GM12878 (cell line): ENCODE measurements around the gene ART3. TPM values are rescaled to one million over a fixed set of nuclear protein-coding genes. Genes with fewer than 3 reads are reported as not detected.

Experiments
- ATAC-seq: fragments of 200-7000 bp; cut with Tn5 transposase; 3 replicates; pipeline ENCODE4 v1.9.1; 2020; ENCODE audit warnings: mild to moderate bottlenecking, moderate library complexity
- BruUV-seq: library from RNA; stranded (reverse); fragments of 400-500 nt; replicated peaks from 2 replicates; lab custom pipeline; 2021; lab: Mats Ljungman, UMichigan
- CTCF ChIA-PET: fragments of 300-600 bp; sonication (Branson Sonifier 250); formaldehyde crosslinking; extraction: SDS; loops from one replicate; lab custom pipeline; 2021; ENCODE audit warnings: inconsistent platforms; lab: Yijun Ruan, JAX
- POLR2A ChIA-PET: fragments of 350-600 bp; formaldehyde crosslinking; extraction: SDS; loops from one replicate; lab custom pipeline; 2021; ENCODE audit warnings: inconsistent platforms; lab: Charles Lee
- RAD21 ChIA-PET: fragments of 300-600 bp; sonication (Branson Sonifier 250); formaldehyde crosslinking; loops from one replicate; lab custom pipeline; 2023; ENCODE audit warnings: antibody characterized with exemption; ENCODE audit not compliant: unreplicated experiment; lab: Charles Lee
- SMC1A ChIA-PET: fragments of 300-600 bp; sonication (Branson Sonifier 250); formaldehyde crosslinking; loops from one replicate; lab custom pipeline; 2023; ENCODE audit not compliant: unreplicated experiment, uncharacterized antibody; lab: Charles Lee
- DNase-seq: peaks from one replicate; pipeline ENCODE4 v3.0.0-alpha.2; 2011; ENCODE audit warnings: low read depth, low spot score
- FAIRE-seq: peaks from 3 replicates; lab custom pipeline; 2011; peaks lifted over from hg19 to GRCh38; lab: Jason Lieb, UNC
- H2AFZ ChIP-seq: 2 replicates; pipeline ENCODE4 v1.6.0; 2011; ENCODE audit warnings: low read depth, low read length, control low read depth; ENCODE audit not compliant: control insufficient read depth
- H3K27ac ChIP-seq: 2 replicates; pipeline ENCODE4 v1.5.1; 2011; ENCODE audit warnings: control low read depth; ENCODE audit not compliant: control insufficient read depth, insufficient read depth
- H3K27me3 ChIP-seq, 2 experiments: replicated peaks in 1 of 2; 2 replicates each; pipeline versions ENCODE4 v1.6.0 to v1.6.1; 2011; ENCODE audit warnings: low read length in 1 of 2; ENCODE audit not compliant: control insufficient read depth in 2 of 2, insufficient read depth in 2 of 2
- H3K36me3 ChIP-seq, 2 experiments: 2 replicates each; pipeline ENCODE4 v1.5.1; 2011; ENCODE audit warnings: low read length in 1 of 2; ENCODE audit not compliant: control insufficient read depth in 2 of 2, insufficient read depth in 2 of 2
- H3K4me1 ChIP-seq: 2 replicates; pipeline ENCODE4 v1.6.1; 2011; ENCODE audit warnings: mild to moderate bottlenecking, low read length, moderate library complexity, mixed read lengths; ENCODE audit not compliant: control insufficient read depth, insufficient read depth
- H3K4me2 ChIP-seq: 2 replicates; pipeline ENCODE4 v1.6.0; 2011; ENCODE audit warnings: control low read depth; ENCODE audit not compliant: control insufficient read depth, insufficient read depth
- H3K4me3 ChIP-seq: fragments of 200-600 bp; sonication (generic); 2 replicates; pipeline ENCODE4 v1.5.1; 2016
- H3K79me2 ChIP-seq: 2 replicates; pipeline ENCODE4 v1.6.0; 2011; ENCODE audit warnings: low read length; ENCODE audit not compliant: control insufficient read depth, insufficient read depth
- H3K9ac ChIP-seq: 2 replicates; pipeline ENCODE4 v1.8.0; 2011; ENCODE audit warnings: low read length, control low read depth, mixed read lengths; ENCODE audit not compliant: control insufficient read depth, insufficient read depth
- H3K9me3 ChIP-seq: replicated peaks from 3 replicates; pipeline ENCODE4 v1.5.1; 2011; ENCODE audit warnings: mild to moderate bottlenecking, low read length; ENCODE audit not compliant: control insufficient read depth, insufficient read depth
- H4K20me1 ChIP-seq: 2 replicates; pipeline ENCODE4 v1.6.0; 2011; ENCODE audit not compliant: control insufficient read depth, insufficient read depth
- BHLHE40 ChIP-seq, 2 experiments: fragments of 450-650 bp in 1 of 2; IDR thresholded peaks; 2 replicates each; pipeline ENCODE4 v1.6.1; 2011 to 2017; ENCODE audit warnings: low read depth in 2 of 2, borderline replicate concordance in 1 of 2, improper control_type of control experiment in 1 of 2, low read length in 1 of 2, mild to moderate bottlenecking in 1 of 2
- CHD4 ChIP-seq: fragments of 200-600 bp; sonication (generic); IDR thresholded peaks from 2 replicates; pipeline ENCODE4 v1.6.1; 2016; ENCODE audit warnings: mild to moderate bottlenecking
- LARP7 ChIP-seq: fragments of 450-650 bp; IDR thresholded peaks from 2 replicates; pipeline ENCODE4 v1.6.1; 2017; ENCODE audit warnings: mild to moderate bottlenecking
- MEF2A ChIP-seq: IDR thresholded peaks from 2 replicates; pipeline ENCODE4 v1.6.1; 2011; ENCODE audit warnings: low read depth, mild to moderate bottlenecking, low read length, moderate library complexity; ENCODE audit not compliant: insufficient read depth
- NFIC ChIP-seq: IDR thresholded peaks from 2 replicates; pipeline ENCODE4 v1.6.1; 2012; ENCODE audit warnings: low read depth, mild to moderate bottlenecking, inconsistent platforms, low read length, moderate library complexity
- NFYA ChIP-seq: IDR thresholded peaks from 2 replicates; pipeline ENCODE4 v1.6.1; 2011; ENCODE audit warnings: low read depth, mild to moderate bottlenecking, low read length, improper control_type of control experiment, borderline replicate concordance
- RFX5 ChIP-seq: IDR thresholded peaks from 2 replicates; pipeline ENCODE4 v1.6.1; 2011; ENCODE audit warnings: low read depth, low read length, improper control_type of control experiment
- TARDBP ChIP-seq: IDR thresholded peaks from 2 replicates; pipeline ENCODE4 v1.6.1; 2016; ENCODE audit warnings: borderline replicate concordance
- WGBS: methylation state at CpG from one replicate; pipeline ENCODE4 v1.1.6; 2016; ENCODE audit warnings: low lambda C conversion rate; ENCODE audit not compliant: insufficient replicate concordance, insufficient coverage; ENCODE audit errors: missing lambda C conversion rate; 5-methylcytosine and 5-hydroxymethylcytosine counted together
- in situ Hi-C: fragments of 300-500 bp; cut with MboI; formaldehyde crosslinking; loops from 9 replicates; pipeline ENCODE4 v1.14.3; 2018; ENCODE audit warnings: mixed read lengths
- intact Hi-C: fragments of 100-400 bp; cut with micrococcal nuclease; formaldehyde crosslinking; loops from one replicate; pipeline ENCODE4 v1.14.2; 2022; ENCODE audit not compliant: unreplicated experiment
- polyA plus RNA-seq, 11 experiments: library from polyadenylated mRNA; depleted of rRNA in 4 of 11; unstranded in 6 of 11; stranded (reverse) in 5 of 11; fragments of >200 nt; fragmentation: Nextera tagmentation in 4 of 11; fragmentation: Illumina TruSeq in 1 of 11; extraction: Ambion mirVana in 4 of 11; extraction: Trizol in 1 of 11; gene quantifications; 1 replicate in 1 of 11; 2 replicates in 10 of 11; pipeline versions ENCODE4 v1.2.1 to v1.2.3, GENCODE V29; 2011 to 2016; ENCODE audit warnings: inconsistent platforms in 2 of 11, missing spikeins in 2 of 11, low read depth in 1 of 11
- total RNA-seq, 4 experiments: library from RNA; depleted of rRNA in 3 of 4; stranded (reverse); fragments of >200 nt in 3 of 4; fragmentation: Illumina TruSeq in 1 of 4; extraction: Trizol in 1 of 4; gene quantifications; 2 replicates each; pipeline versions ENCODE4 v1.2.1 to v1.2.3, GENCODE V29; 2013 to 2021
- TF ChIP-seq, protein P1 (sequence below): fragments of 450-650 bp; IDR thresholded peaks from 2 replicates; pipeline ENCODE4 v1.6.1; 2017; ENCODE audit warnings: low read depth, mild to moderate bottlenecking, moderate library complexity
- TF ChIP-seq, protein P2 (sequence below): IDR thresholded peaks from 2 replicates; pipeline ENCODE4 v1.6.1; 2012; ENCODE audit warnings: improper control_type of control experiment, low read depth, low read length; ENCODE audit not compliant: insufficient replicate concordance
- TF ChIP-seq, protein P3 (sequence below): IDR thresholded peaks from 2 replicates; pipeline ENCODE4 v1.6.1; 2011; ENCODE audit warnings: low read depth, low read length, improper control_type of control experiment, borderline replicate concordance
- TF ChIP-seq, protein P4 (sequence below): fragments of 450-650 bp; IDR thresholded peaks from 2 replicates; pipeline ENCODE4 v1.6.1; 2016; ENCODE audit warnings: mild to moderate bottlenecking

ART3 gene
- total and polyA plus RNA-seq, 10 of the 15 experiments (the other 5 are each of a cell fraction or from before 2014, with no cell fraction given) = 0.18 to 0.50 (median 0.26) TPM; not detected in 6

DNA sequence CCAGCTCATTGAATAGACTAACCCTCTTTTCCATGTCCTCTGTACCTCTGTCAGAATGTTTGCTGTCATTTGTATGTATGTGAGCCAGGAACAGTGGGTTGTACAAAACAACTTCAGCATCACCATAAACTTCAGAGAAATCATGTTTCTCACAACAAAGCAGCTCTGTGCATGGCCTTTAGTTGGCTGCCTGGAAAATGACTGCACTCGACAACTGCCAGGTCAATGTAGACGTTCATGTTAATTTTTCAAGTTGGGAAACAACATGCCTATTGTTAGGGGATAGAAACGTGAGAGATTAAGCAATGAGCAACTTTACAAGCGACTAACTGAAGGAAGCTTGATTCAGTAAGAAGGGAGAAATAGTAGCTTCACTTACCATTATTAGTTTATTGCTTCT, 20.8 kb upstream of the ART3 start:
- CTCF ChIA-PET = interaction anchor here (0.5 to 4.1 kb wide), 12 partner anchors 8 to 872 kb away, joined by 3 to 46 read pairs (median 7); partner anchors contain the start of gene CXCL11
- no peak overlapping the region for H3K4me2 ChIP-seq
- no peaks in the 10 kb centered on the region for H3K36me3 ChIP-seq
- POLR2A ChIA-PET = interaction anchor here (0.6 to 1.6 kb wide), 6 partner anchors 8 to 412 kb away, joined by 3 to 5 read pairs (median 4); no protein-coding TSS in a partner anchor
- no TSS peak for BruUV-seq
- H3K27ac ChIP-seq = no peak overlapping the region
- FAIRE-seq = no peak
- intact Hi-C loops = no loop called here
- H3K9me3 ChIP-seq = no peaks in the 10 kb centered on the region
- H3K27me3 ChIP-seq = peaks cover 0 to 2% of the 10 kb centered on the region in 2 experiments; a peak in 2 of 4 replicates
- H3K4me3 ChIP-seq = no peak overlapping the region
- no peak for ATAC-seq
- H3K4me1 ChIP-seq = peaks cover 27% of the 10 kb centered on the region
- no peak for DNase-seq
- RAD21 ChIA-PET = interaction anchor here (1.9 to 3.2 kb wide), 4 partner anchors 9 to 57 kb away, joined by 5 to 24 read pairs (median 10); no protein-coding TSS in a partner anchor
- no peak overlapping the region for H2AFZ ChIP-seq
- 31% methylated on average over 4 of the region's 4 CpGs for WGBS
- no peaks in the 10 kb centered on the region for H3K79me2 ChIP-seq
- H3K9ac ChIP-seq = no peak overlapping the region
- SMC1A ChIA-PET = interaction anchor here (0.8 to 2.9 kb wide), 12 partner anchors 9 to 140 kb away, joined by 3 to 26 read pairs (median 4); partner anchors contain the start of gene CXCL10
- H4K20me1 ChIP-seq = no peaks in the 10 kb centered on the region
- in situ Hi-C loops = no loop called here
- no peak for TF ChIP-seq LARP7
- no peak for TF ChIP-seq RFX5
- TF ChIP-seq, protein P1, sequence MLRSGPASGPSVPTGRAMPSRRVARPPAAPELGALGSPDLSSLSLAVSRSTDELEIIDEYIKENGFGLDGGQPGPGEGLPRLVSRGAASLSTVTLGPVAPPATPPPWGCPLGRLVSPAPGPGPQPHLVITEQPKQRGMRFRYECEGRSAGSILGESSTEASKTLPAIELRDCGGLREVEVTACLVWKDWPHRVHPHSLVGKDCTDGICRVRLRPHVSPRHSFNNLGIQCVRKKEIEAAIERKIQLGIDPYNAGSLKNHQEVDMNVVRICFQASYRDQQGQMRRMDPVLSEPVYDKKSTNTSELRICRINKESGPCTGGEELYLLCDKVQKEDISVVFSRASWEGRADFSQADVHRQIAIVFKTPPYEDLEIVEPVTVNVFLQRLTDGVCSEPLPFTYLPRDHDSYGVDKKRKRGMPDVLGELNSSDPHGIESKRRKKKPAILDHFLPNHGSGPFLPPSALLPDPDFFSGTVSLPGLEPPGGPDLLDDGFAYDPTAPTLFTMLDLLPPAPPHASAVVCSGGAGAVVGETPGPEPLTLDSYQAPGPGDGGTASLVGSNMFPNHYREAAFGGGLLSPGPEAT = no peak
- TF ChIP-seq, protein P2, sequence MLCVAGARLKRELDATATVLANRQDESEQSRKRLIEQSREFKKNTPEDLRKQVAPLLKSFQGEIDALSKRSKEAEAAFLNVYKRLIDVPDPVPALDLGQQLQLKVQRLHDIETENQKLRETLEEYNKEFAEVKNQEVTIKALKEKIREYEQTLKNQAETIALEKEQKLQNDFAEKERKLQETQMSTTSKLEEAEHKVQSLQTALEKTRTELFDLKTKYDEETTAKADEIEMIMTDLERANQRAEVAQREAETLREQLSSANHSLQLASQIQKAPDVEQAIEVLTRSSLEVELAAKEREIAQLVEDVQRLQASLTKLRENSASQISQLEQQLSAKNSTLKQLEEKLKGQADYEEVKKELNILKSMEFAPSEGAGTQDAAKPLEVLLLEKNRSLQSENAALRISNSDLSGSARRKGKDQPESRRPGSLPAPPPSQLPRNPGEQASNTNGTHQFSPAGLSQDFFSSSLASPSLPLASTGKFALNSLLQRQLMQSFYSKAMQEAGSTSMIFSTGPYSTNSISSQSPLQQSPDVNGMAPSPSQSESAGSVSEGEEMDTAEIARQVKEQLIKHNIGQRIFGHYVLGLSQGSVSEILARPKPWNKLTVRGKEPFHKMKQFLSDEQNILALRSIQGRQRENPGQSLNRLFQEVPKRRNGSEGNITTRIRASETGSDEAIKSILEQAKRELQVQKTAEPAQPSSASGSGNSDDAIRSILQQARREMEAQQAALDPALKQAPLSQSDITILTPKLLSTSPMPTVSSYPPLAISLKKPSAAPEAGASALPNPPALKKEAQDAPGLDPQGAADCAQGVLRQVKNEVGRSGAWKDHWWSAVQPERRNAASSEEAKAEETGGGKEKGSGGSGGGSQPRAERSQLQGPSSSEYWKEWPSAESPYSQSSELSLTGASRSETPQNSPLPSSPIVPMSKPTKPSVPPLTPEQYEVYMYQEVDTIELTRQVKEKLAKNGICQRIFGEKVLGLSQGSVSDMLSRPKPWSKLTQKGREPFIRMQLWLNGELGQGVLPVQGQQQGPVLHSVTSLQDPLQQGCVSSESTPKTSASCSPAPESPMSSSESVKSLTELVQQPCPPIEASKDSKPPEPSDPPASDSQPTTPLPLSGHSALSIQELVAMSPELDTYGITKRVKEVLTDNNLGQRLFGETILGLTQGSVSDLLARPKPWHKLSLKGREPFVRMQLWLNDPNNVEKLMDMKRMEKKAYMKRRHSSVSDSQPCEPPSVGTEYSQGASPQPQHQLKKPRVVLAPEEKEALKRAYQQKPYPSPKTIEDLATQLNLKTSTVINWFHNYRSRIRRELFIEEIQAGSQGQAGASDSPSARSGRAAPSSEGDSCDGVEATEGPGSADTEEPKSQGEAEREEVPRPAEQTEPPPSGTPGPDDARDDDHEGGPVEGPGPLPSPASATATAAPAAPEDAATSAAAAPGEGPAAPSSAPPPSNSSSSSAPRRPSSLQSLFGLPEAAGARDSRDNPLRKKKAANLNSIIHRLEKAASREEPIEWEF = no peak
- no peak for TF ChIP-seq NFYA
- TF ChIP-seq, protein P3, sequence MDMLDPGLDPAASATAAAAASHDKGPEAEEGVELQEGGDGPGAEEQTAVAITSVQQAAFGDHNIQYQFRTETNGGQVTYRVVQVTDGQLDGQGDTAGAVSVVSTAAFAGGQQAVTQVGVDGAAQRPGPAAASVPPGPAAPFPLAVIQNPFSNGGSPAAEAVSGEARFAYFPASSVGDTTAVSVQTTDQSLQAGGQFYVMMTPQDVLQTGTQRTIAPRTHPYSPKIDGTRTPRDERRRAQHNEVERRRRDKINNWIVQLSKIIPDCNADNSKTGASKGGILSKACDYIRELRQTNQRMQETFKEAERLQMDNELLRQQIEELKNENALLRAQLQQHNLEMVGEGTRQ = no peak
- TF ChIP-seq, protein P4, sequence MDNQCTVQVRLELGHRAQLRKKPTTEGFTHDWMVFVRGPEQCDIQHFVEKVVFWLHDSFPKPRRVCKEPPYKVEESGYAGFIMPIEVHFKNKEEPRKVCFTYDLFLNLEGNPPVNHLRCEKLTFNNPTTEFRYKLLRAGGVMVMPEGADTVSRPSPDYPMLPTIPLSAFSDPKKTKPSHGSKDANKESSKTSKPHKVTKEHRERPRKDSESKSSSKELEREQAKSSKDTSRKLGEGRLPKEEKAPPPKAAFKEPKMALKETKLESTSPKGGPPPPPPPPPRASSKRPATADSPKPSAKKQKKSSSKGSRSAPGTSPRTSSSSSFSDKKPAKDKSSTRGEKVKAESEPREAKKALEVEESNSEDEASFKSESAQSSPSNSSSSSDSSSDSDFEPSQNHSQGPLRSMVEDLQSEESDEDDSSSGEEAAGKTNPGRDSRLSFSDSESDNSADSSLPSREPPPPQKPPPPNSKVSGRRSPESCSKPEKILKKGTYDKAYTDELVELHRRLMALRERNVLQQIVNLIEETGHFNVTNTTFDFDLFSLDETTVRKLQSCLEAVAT = no peak
- no peak for TF ChIP-seq BHLHE40 (IDR thresholded peaks at IDR 0.05; ENCODE audit: borderline replicate concordance in 1 of 2, low read depth in 2 of 2, low read length in 1 of 2)
- no peak for TF ChIP-seq TARDBP
- no peak for TF ChIP-seq CHD4
- TF ChIP-seq MEF2A = no peak
- TF ChIP-seq NFIC = no peak
